Measurements from ENCODE around the gene RBBP5. TPM values are rescaled to one million over a fixed set of nuclear protein-coding genes. Genes with fewer than 3 reads are reported as not detected.

The RBBP5 gene
- total RNA-seq, 2 experiments from 2014 or later, result 22.3 to 25.5 TPM

GRCh38 chr1:205109711-205110110, 12.1 kb downstream of the RBBP5 start:
- DNase-seq (no peak), ATAC-seq (ENCODE audit: low read depth) (no peak)
- Mint-ChIP-seq H3K27me3 (no peaks in the 10 kb centered on the region), H3K36me3 (peaks cover 33% of the 10 kb centered on the region), H3K4me1 (peaks cover 3% of the 10 kb centered on the region), H3K9me3 (no peaks in the 10 kb centered on the region), H3K27ac (no peak overlapping the region), H3K4me3 (no peak overlapping the region)
- POLR2A ChIA-PET, result interaction anchor here (1.5 kb wide), 1 partner anchor 10 kb away, joined by 3 read pairs; no protein-coding TSS in a partner anchor

- H3K4me3 Mint-ChIP-seq, result no peak overlapping the region
- peaks cover 35% of the 10 kb centered on the region for H3K36me3 Mint-ChIP-seq
- no peaks in the 10 kb centered on the region for H3K9me3 Mint-ChIP-seq
These were observed 12.5 kb downstream of the RBBP5 start for GRCh38 chr1:205109269-205109668.

GRCh38 chr1:205108464-205108863, 13.3 kb downstream of the RBBP5 start:
- H3K36me3 Mint-ChIP-seq, result peaks cover 38% of the 10 kb centered on the region
- DNase-seq (no peak), ATAC-seq (ENCODE audit: low read depth) (no peak)
- peaks cover 3% of the 10 kb centered on the region for H3K4me1 Mint-ChIP-seq
- POLR2A ChIA-PET, result interaction anchor here (0.6 to 1.5 kb wide), 2 partner anchors 11 to 1488 kb away, joined by 3 to 4 read pairs; no protein-coding TSS in a partner anchor
- H3K4me3 Mint-ChIP-seq, result no peak overlapping the region
- H3K27ac Mint-ChIP-seq, result no peak overlapping the region
- no peaks in the 10 kb centered on the region for H3K27me3 Mint-ChIP-seq
- no peaks in the 10 kb centered on the region for H3K9me3 Mint-ChIP-seq

More at GRCh38 chr1:205109269-205109668, 12.5 kb downstream of the RBBP5 start:
- no peak for DNase-seq
- Mint-ChIP-seq H3K27ac (no peak overlapping the region), H3K27me3 (no peaks in the 10 kb centered on the region), H3K4me1 (peaks cover 3% of the 10 kb centered on the region)
- POLR2A ChIA-PET, result interaction anchor here (1.5 kb wide), 1 partner anchor 11 kb away, joined by 3 read pairs; no protein-coding TSS in a partner anchor
- ATAC-seq (ENCODE audit: low read depth), result no peak

GRCh38 chr1:205107327-205107726, 14.5 kb downstream of the RBBP5 start:
- peaks cover 37% of the 10 kb centered on the region for H3K36me3 Mint-ChIP-seq
- POLR2A ChIA-PET, result no interaction called here
- H3K27me3 Mint-ChIP-seq, result no peaks in the 10 kb centered on the region
- DNase-seq (no peak), ATAC-seq (ENCODE audit: low read depth) (no peak)
- H3K27ac Mint-ChIP-seq, result no peak overlapping the region
- no peak overlapping the region for H3K4me3 Mint-ChIP-seq
- H3K9me3 Mint-ChIP-seq, result no peaks in the 10 kb centered on the region
- peaks cover 3% of the 10 kb centered on the region for H3K4me1 Mint-ChIP-seq

GRCh38 chr1:205102404-205102803, 19.4 kb downstream of the RBBP5 start:
- no peak for ATAC-seq (ENCODE audit: low read depth)
- H3K27ac Mint-ChIP-seq, result no peak overlapping the region
- peaks cover 1% of the 10 kb centered on the region for H3K4me1 Mint-ChIP-seq
- POLR2A ChIA-PET, result no interaction called here
- H3K36me3 Mint-ChIP-seq, result peaks cover 37% of the 10 kb centered on the region
- H3K4me3 Mint-ChIP-seq, result no peak overlapping the region
- DNase-seq, result no peak
- H3K9me3 Mint-ChIP-seq, result no peaks in the 10 kb centered on the region
- no peaks in the 10 kb centered on the region for H3K27me3 Mint-ChIP-seq

- Mint-ChIP-seq H3K27me3 (no peaks in the 10 kb centered on the region), H3K36me3 (peaks cover 30% of the 10 kb centered on the region), H3K27ac (no peak overlapping the region), H3K4me1 (no peaks in the 10 kb centered on the region), H3K9me3 (no peaks in the 10 kb centered on the region), H3K4me3 (no peak overlapping the region)
- ATAC-seq (ENCODE audit: low read depth) (no peak), DNase-seq (no peak)
- POLR2A ChIA-PET, result interaction anchor here (1.0 kb wide), 1 partner anchor 22 kb away, joined by 3 read pairs; no protein-coding TSS in a partner anchor
These were observed 23.5 kb downstream of the RBBP5 start for GRCh38 chr1:205098242-205098641.

- ATAC-seq (ENCODE audit: low read depth) (no peak), DNase-seq (no peak)
- H3K27me3 Mint-ChIP-seq, result no peaks in the 10 kb centered on the region
- H3K4me3 Mint-ChIP-seq, result no peak overlapping the region
- H3K36me3 Mint-ChIP-seq, result peaks cover 28% of the 10 kb centered on the region
- H3K4me1 Mint-ChIP-seq, result no peaks in the 10 kb centered on the region
- H3K9me3 Mint-ChIP-seq, result no peaks in the 10 kb centered on the region
- POLR2A ChIA-PET, result no interaction called here
- no peak overlapping the region for H3K27ac Mint-ChIP-seq
These were observed 26.4 kb downstream of the RBBP5 start for GRCh38 chr1:205095422-205095821.

- no peaks in the 10 kb centered on the region for H3K27me3 Mint-ChIP-seq
- POLR2A ChIA-PET, result interaction anchor here (0.6 kb wide), 1 partner anchor 31 kb away, joined by 3 read pairs; the partner anchor contains the start of gene RBBP5
- H3K9me3 Mint-ChIP-seq, result no peaks in the 10 kb centered on the region
- no peaks in the 10 kb centered on the region for H3K4me1 Mint-ChIP-seq
- no peak overlapping the region for H3K27ac Mint-ChIP-seq
- ATAC-seq (ENCODE audit: low read depth), result no peak
- H3K36me3 Mint-ChIP-seq, result peaks cover 31% of the 10 kb centered on the region
- H3K4me3 Mint-ChIP-seq, result no peak overlapping the region
- no peak for DNase-seq
These were observed 30.6 kb downstream of the RBBP5 start for GRCh38 chr1:205091043-205091740.

- ATAC-seq (ENCODE audit: low read depth), result no peak
- Mint-ChIP-seq H3K36me3 (peaks cover 31% of the 10 kb centered on the region), H3K27me3 (no peaks in the 10 kb centered on the region), H3K4me3 (no peak overlapping the region), H3K27ac (no peak overlapping the region), H3K9me3 (no peaks in the 10 kb centered on the region), H3K4me1 (no peaks in the 10 kb centered on the region)
- no peak for DNase-seq
- POLR2A ChIA-PET, result no interaction called here
These were observed 33.4 kb downstream of the RBBP5 start for GRCh38 chr1:205088341-205088740.

GRCh38 chr1:205084360-205084759, 37.4 kb downstream of the RBBP5 start, which contains the start of gene TMEM81:
Gene TMEM81, minus strand, starts transcription at chr1:205084460. Its CDS starts 140 bp downstream, at chr1:205084320.
- POLR2A ChIA-PET, result no interaction called here
- Mint-ChIP-seq H3K36me3 (peaks cover 30% of the 10 kb centered on the region), H3K27ac (no peak within 1 kb of the TSS), H3K27me3 (no peaks in the 10 kb centered on the region), H3K4me3 (no peak within 1 kb of the TSS), H3K9me3 (no peaks in the 10 kb centered on the region), H3K4me1 (no peaks in the 10 kb centered on the region)
- ATAC-seq (ENCODE audit: low read depth) (no peak), DNase-seq (no peak)

GRCh38 chr1:205082431-205082830, 39.3 kb downstream of the RBBP5 start:
- Mint-ChIP-seq H3K9me3 (no peaks in the 10 kb centered on the region), H3K4me3 (no peak overlapping the region), H3K27ac (no peak overlapping the region), H3K4me1 (no peaks in the 10 kb centered on the region), H3K27me3 (no peaks in the 10 kb centered on the region), H3K36me3 (peaks cover 17% of the 10 kb centered on the region)
- POLR2A ChIA-PET, result no interaction called here
- DNase-seq, result no peak
- no peak for ATAC-seq (ENCODE audit: low read depth)

GRCh38 chr1:205077934-205078311, 43.9 kb downstream of the RBBP5 start:
- DNase-seq, result no peak
- POLR2A ChIA-PET, result no interaction called here
- Mint-ChIP-seq H3K27ac (no peak overlapping the region), H3K4me3 (no peak overlapping the region), H3K9me3 (no peaks in the 10 kb centered on the region), H3K36me3 (peaks cover 3% of the 10 kb centered on the region), H3K27me3 (no peaks in the 10 kb centered on the region), H3K4me1 (no peaks in the 10 kb centered on the region)
- no peak for ATAC-seq (ENCODE audit: low read depth)

- H3K9me3 Mint-ChIP-seq, result no peaks in the 10 kb centered on the region
These were observed 44.4 kb downstream of the RBBP5 start for GRCh38 chr1:205077158-205077933.

More at GRCh38 chr1:205077158-205077933, 44.4 kb downstream of the RBBP5 start:
- H3K4me3 Mint-ChIP-seq, result no peak overlapping the region
- peaks cover 2% of the 10 kb centered on the region for H3K36me3 Mint-ChIP-seq
- ATAC-seq (ENCODE audit: low read depth) (no peak), DNase-seq (no peak)
- no peak overlapping the region for H3K27ac Mint-ChIP-seq
- H3K27me3 Mint-ChIP-seq, result no peaks in the 10 kb centered on the region
- POLR2A ChIA-PET, result no interaction called here
- H3K4me1 Mint-ChIP-seq, result no peaks in the 10 kb centered on the region
